DOHH2 (cell line): Measurements from ENCODE around the gene ADIPOR2.
A peak's percentile ranks its signal among the peaks of the same experiment; 100 is the strongest.

Source experiments
- H3F3A ChIP-seq: fragments of 200-600 bp; sonication (generic), shearing (Covaris generic); 2 replicates; pipeline ENCODE4 v1.6.0; 2016; ENCODE audit warnings: antibody characterized with exemption, mild to moderate bottlenecking; ENCODE audit not compliant: control insufficient read depth, insufficient read depth
- H3K27ac ChIP-seq: fragments of 200-600 bp; sonication (generic); 2 replicates; pipeline ENCODE4 v1.5.1; 2014; ENCODE audit warnings: low read depth, mild to moderate bottlenecking, low read length, moderate library complexity
- H3K27me3 ChIP-seq: fragments of 200-600 bp; sonication (generic); 2 replicates; pipeline ENCODE4 v1.6.1; 2014; ENCODE audit warnings: mild to moderate bottlenecking, low read length, mixed read lengths; ENCODE audit not compliant: control insufficient read depth
- H3K36me3 ChIP-seq: fragments of 200-600 bp; sonication (generic); 2 replicates; pipeline ENCODE4 v1.6.1; 2014; ENCODE audit warnings: mild to moderate bottlenecking, low read length, moderate library complexity, mixed read lengths; ENCODE audit not compliant: control insufficient read depth
- H3K4me1 ChIP-seq: fragments of 200-600 bp; sonication (generic); 2 replicates; pipeline ENCODE4 v1.6.1; 2014; ENCODE audit warnings: mild to moderate bottlenecking, low read length, mixed read lengths; ENCODE audit not compliant: control insufficient read depth
- H3K4me2 ChIP-seq: fragments of 200-600 bp; sonication (generic); 2 replicates; pipeline ENCODE4 v1.6.0; 2014; ENCODE audit warnings: mild to moderate bottlenecking, low read length, moderate library complexity
- H3K4me3 ChIP-seq: fragments of 200-600 bp; sonication (generic); 2 replicates; pipeline ENCODE4 v1.5.1; 2014; ENCODE audit warnings: mild to moderate bottlenecking, low read length, mixed read lengths
- H3K79me2 ChIP-seq: fragments of 200-600 bp; sonication (generic); 2 replicates; pipeline ENCODE4 v1.6.1; 2014; ENCODE audit warnings: mild to moderate bottlenecking, low read length, mixed read lengths; ENCODE audit not compliant: control insufficient read depth
- H3K9me2 ChIP-seq: fragments of 200-600 bp; sonication (generic); replicated peaks from 2 replicates; pipeline ENCODE4 v1.6.1; 2014; ENCODE audit warnings: mild to moderate bottlenecking, low read length, mixed read lengths; ENCODE audit not compliant: control insufficient read depth
- H3K9me3 ChIP-seq: fragments of 200-600 bp; sonication (generic); 2 replicates; pipeline ENCODE4 v1.6.1; 2014; ENCODE audit warnings: antibody characterized with exemption, low read length, mixed read lengths; ENCODE audit not compliant: control insufficient read depth, insufficient read depth
- H4K20me1 ChIP-seq: fragments of 200-600 bp; sonication (generic); 2 replicates; pipeline ENCODE4 v1.6.0; 2014; ENCODE audit warnings: low read depth, mild to moderate bottlenecking, antibody characterized with exemption, low read length, moderate library complexity; ENCODE audit not compliant: control insufficient read depth, insufficient read depth
- CTCF ChIP-seq: fragments of 200-600 bp; sonication (generic); IDR thresholded peaks from one replicate; pipeline ENCODE4 v1.5.1; 2014; ENCODE audit warnings: antibody characterized with exemption, mild to moderate bottlenecking, low read depth, low read length; ENCODE audit not compliant: poor library complexity, severe bottlenecking
- EZH2phosphoT487 ChIP-seq: fragments of 200-600 bp; sonication (generic); IDR thresholded peaks from 2 replicates; pipeline ENCODE4 v1.6.1; 2017; ENCODE audit warnings: borderline replicate concordance, mild to moderate bottlenecking, antibody characterized with exemption, low read length, moderate library complexity, mixed read lengths

The ADIPOR2 gene

GRCh38 chr12:1796515-1797010 is 105.7 kb downstream of the ADIPOR2 start:
- no peak for TF ChIP-seq CTCF
- TF ChIP-seq EZH2phosphoT487 = no peak
- Histone ChIP-seq H4K20me1 (peaks cover under 1% of the 10 kb centered on the region; the same call in 1 of the 2 replicates), H3K4me2 (peak overlapping the region; percentile 100), H3K4me3 (peak overlapping the region; percentile 85), H3F3A (peaks cover 2% of the 10 kb centered on the region), H3K9me2 (no peaks in the 10 kb centered on the region), H3K79me2 (peaks cover 3% of the 10 kb centered on the region; the same call in 1 of the 2 replicates), H3K27ac (peak overlapping the region; percentile 53), H3K36me3 (no peaks in the 10 kb centered on the region), H3K9me3 (no peaks in the 10 kb centered on the region), H3K27me3 (no peaks in the 10 kb centered on the region), H3K4me1 (peaks cover 44% of the 10 kb centered on the region)

GRCh38 chr12:1797011-1797901 is 106.4 kb downstream of the ADIPOR2 start:
- peaks cover 3% of the 10 kb centered on the region; the same call in 1 of the 2 replicates for H3K79me2 ChIP-seq
- H3K9me2 ChIP-seq = no peaks in the 10 kb centered on the region
- peak; percentile 20 for TF ChIP-seq CTCF
- no peak for TF ChIP-seq EZH2phosphoT487
- no peaks in the 10 kb centered on the region for H4K20me1 ChIP-seq
- H3K4me2 ChIP-seq = peak overlapping the region; percentile 100
- no peaks in the 10 kb centered on the region for H3K9me3 ChIP-seq
- peaks cover 2% of the 10 kb centered on the region for H3F3A ChIP-seq
- H3K27ac ChIP-seq = peak overlapping the region; percentile 53
- H3K4me3 ChIP-seq = peak overlapping the region; percentile 85
- H3K27me3 ChIP-seq = no peaks in the 10 kb centered on the region
- no peaks in the 10 kb centered on the region for H3K36me3 ChIP-seq
- peaks cover 43% of the 10 kb centered on the region for H3K4me1 ChIP-seq

GRCh38 chr12:1797991-1798640 is 107.2 kb downstream of the ADIPOR2 start:
- H3K9me3 ChIP-seq = no peaks in the 10 kb centered on the region
- TF ChIP-seq CTCF (no peak), EZH2phosphoT487 (no peak)
- H3K27me3 ChIP-seq = no peaks in the 10 kb centered on the region
- H3K9me2 ChIP-seq = no peaks in the 10 kb centered on the region
- no peaks in the 10 kb centered on the region for H3K36me3 ChIP-seq
- H3K27ac ChIP-seq = no peak overlapping the region
- no peaks in the 10 kb centered on the region for H4K20me1 ChIP-seq
- H3K79me2 ChIP-seq = peaks cover 3% of the 10 kb centered on the region; the same call in 1 of the 2 replicates
- peaks cover 43% of the 10 kb centered on the region for H3K4me1 ChIP-seq
- H3K4me3 ChIP-seq = peak overlapping the region; percentile 85
- H3F3A ChIP-seq = peaks cover 2% of the 10 kb centered on the region
- peak overlapping the region; percentile 100 for H3K4me2 ChIP-seq
